Testis (tissue), 2 donors: ENCODE results near the gene KCTD19.

Experiments used
- POLR2A ChIP-seq: fragments of 450-650 bp; IDR thresholded peaks from one replicate; pipeline ENCODE4 v1.6.1; 2017; ENCODE audit warnings: antibody characterized with exemption, mild to moderate bottlenecking, moderate library complexity
- TF ChIP-seq, protein P1 (sequence below), 3 experiments: fragments of 450-650 bp in 2 of 3; fragments of 200-600 bp in 1 of 3; sonication (generic) in 1 of 3; IDR thresholded peaks; one replicate each; pipeline ENCODE4 v1.5.1; 2016 to 2019; ENCODE audit warnings: antibody characterized with exemption in 3 of 3, mild to moderate bottlenecking in 2 of 3, moderate library complexity in 1 of 3

DNA sequence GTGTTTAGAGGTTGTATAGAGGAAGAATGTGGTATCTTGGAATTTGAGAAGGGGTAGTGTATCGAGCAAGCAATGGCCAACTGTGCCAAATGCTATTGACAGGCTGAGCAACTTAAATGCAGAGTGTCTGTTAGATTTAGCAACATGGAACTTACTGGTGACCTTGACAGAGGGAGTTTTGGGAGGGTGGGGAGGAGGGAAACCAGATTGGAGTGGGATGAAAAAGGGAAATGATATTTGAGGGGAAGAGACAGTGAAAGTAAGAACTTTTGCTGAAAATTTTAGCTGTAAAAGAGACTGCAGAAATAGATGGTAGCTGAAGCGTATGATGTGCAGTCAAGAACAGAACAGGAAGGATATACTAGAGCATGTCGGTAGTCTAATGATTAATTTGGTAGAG lies 1.2 kb upstream of the KCTD19 start:
- TF ChIP-seq, protein P1, sequence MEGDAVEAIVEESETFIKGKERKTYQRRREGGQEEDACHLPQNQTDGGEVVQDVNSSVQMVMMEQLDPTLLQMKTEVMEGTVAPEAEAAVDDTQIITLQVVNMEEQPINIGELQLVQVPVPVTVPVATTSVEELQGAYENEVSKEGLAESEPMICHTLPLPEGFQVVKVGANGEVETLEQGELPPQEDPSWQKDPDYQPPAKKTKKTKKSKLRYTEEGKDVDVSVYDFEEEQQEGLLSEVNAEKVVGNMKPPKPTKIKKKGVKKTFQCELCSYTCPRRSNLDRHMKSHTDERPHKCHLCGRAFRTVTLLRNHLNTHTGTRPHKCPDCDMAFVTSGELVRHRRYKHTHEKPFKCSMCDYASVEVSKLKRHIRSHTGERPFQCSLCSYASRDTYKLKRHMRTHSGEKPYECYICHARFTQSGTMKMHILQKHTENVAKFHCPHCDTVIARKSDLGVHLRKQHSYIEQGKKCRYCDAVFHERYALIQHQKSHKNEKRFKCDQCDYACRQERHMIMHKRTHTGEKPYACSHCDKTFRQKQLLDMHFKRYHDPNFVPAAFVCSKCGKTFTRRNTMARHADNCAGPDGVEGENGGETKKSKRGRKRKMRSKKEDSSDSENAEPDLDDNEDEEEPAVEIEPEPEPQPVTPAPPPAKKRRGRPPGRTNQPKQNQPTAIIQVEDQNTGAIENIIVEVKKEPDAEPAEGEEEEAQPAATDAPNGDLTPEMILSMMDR (IDR thresholded peaks at IDR 0.05) = no peak
- TF ChIP-seq POLR2A = no peak
